ENCODE data around the gene IL4I1.

The IL4I1 gene

GRCh38 chr19:49937750-49938381 lies 41.2 kb upstream of the IL4I1 start:
- Mint-ChIP-seq H3K27me3 (ENCODE audit: low read depth) (no peaks in the 10 kb centered on the region), H3K4me3 (no peak overlapping the region), H3K36me3 (ENCODE audit: low read depth) (peaks cover 8% of the 10 kb centered on the region), H3K27ac (no peak overlapping the region), H3K4me1 (no peaks in the 10 kb centered on the region), H3K9me3 (no peaks in the 10 kb centered on the region)
- peak; percentile 93 to 97 (median 96) for TF ChIP-seq CTCF (IDR thresholded peaks at IDR 0.05; ENCODE audit: unreplicated experiment in 3 of 3)

- peaks cover 13% of the 10 kb centered on the region for H3K36me3 Mint-ChIP-seq (ENCODE audit: low read depth)
- no peaks in the 10 kb centered on the region for H3K9me3 Mint-ChIP-seq
Observed at GRCh38 chr19:49936549-49936948, 39.9 kb upstream of the IL4I1 start.

GRCh38 chr19:49933643-49934042 lies 37.0 kb upstream of the IL4I1 start:
- no peak overlapping the region for H3K4me3 Mint-ChIP-seq
- no peaks in the 10 kb centered on the region for H3K9me3 Mint-ChIP-seq

More at GRCh38 chr19:49936549-49936948, 39.9 kb upstream of the IL4I1 start:
- Mint-ChIP-seq H3K4me1 (no peaks in the 10 kb centered on the region), H3K27ac (no peak overlapping the region), H3K4me3 (no peak overlapping the region), H3K27me3 (ENCODE audit: low read depth) (no peaks in the 10 kb centered on the region)
- no peak for TF ChIP-seq CTCF (IDR thresholded peaks at IDR 0.05; ENCODE audit: unreplicated experiment in 3 of 3)

GRCh38 chr19:49932731-49933131 lies 36.0 kb upstream of the IL4I1 start:
- H3K27ac Mint-ChIP-seq, result no peak overlapping the region

More at GRCh38 chr19:49933643-49934042, 37.0 kb upstream of the IL4I1 start:
- H3K27ac Mint-ChIP-seq, result no peak overlapping the region
- peaks cover 24% of the 10 kb centered on the region for H3K36me3 Mint-ChIP-seq (ENCODE audit: low read depth)
- H3K4me1 Mint-ChIP-seq, result peaks cover 9% of the 10 kb centered on the region
- no peaks in the 10 kb centered on the region for H3K27me3 Mint-ChIP-seq (ENCODE audit: low read depth)
- no peak for TF ChIP-seq CTCF (IDR thresholded peaks at IDR 0.05; ENCODE audit: unreplicated experiment in 3 of 3)

GRCh38 chr19:49932041-49932451 lies 35.4 kb upstream of the IL4I1 start:
- Mint-ChIP-seq H3K4me3 (peak overlapping the region in 2 of 3 experiments; percentile 31 to 60), H3K9me3 (no peaks in the 10 kb centered on the region), H3K4me1 (peaks cover 19% of the 10 kb centered on the region), H3K27me3 (ENCODE audit: low read depth) (no peaks in the 10 kb centered on the region), H3K36me3 (ENCODE audit: low read depth) (peaks cover 28% of the 10 kb centered on the region), H3K27ac (no peak overlapping the region)
- TF ChIP-seq CTCF (IDR thresholded peaks at IDR 0.05; ENCODE audit: unreplicated experiment in 3 of 3), result no peak

More at GRCh38 chr19:49932731-49933131, 36.0 kb upstream of the IL4I1 start:
- no peaks in the 10 kb centered on the region for H3K9me3 Mint-ChIP-seq
- no peak for TF ChIP-seq CTCF (IDR thresholded peaks at IDR 0.05; ENCODE audit: unreplicated experiment in 3 of 3)
- no peaks in the 10 kb centered on the region for H3K27me3 Mint-ChIP-seq (ENCODE audit: low read depth)
- peaks cover 24% of the 10 kb centered on the region for H3K36me3 Mint-ChIP-seq (ENCODE audit: low read depth)
- peaks cover 12% of the 10 kb centered on the region for H3K4me1 Mint-ChIP-seq
- H3K4me3 Mint-ChIP-seq, result no peak overlapping the region
